Right atrium auricular region (tissue), 2 donors: Measurements from ENCODE around the gene TRIP12. TPM values are rescaled to one million over a fixed set of nuclear protein-coding genes. Genes with fewer than 3 reads are reported as not detected.

Experiments used
- DNase-seq: peaks from one replicate; pipeline ENCODE4 v3.0.0-alpha.2; 2019; ENCODE audit warnings: low spot score
- H3K27ac ChIP-seq, 2 donors: fragments of 200-600 bp; sonication (generic); 1 replicate in 1 of 2; 2 replicates in 1 of 2; pipeline ENCODE4 v1.5.1; 2016 to 2019
- H3K27me3 ChIP-seq, 2 donors: fragments of 200-600 bp; sonication (generic); one replicate each; pipeline versions ENCODE4 v1.5.1 to v1.6.0; 2017 to 2019
- H3K36me3 ChIP-seq: fragments of 200-600 bp; sonication (generic); one replicate; pipeline ENCODE4 v1.5.1; 2016
- H3K4me1 ChIP-seq, 2 donors: fragments of 200-600 bp; sonication (generic); one replicate each; pipeline versions ENCODE4 v1.5.1 to v1.6.0; 2017 to 2019
- H3K4me3 ChIP-seq, 2 donors: fragments of 200-600 bp; sonication (generic); 1 replicate in 1 of 2; 2 replicates in 1 of 2; pipeline ENCODE4 v1.5.1; 2017 to 2019; ENCODE audit warnings: mild to moderate bottlenecking in 1 of 2, moderate library complexity in 1 of 2
- H3K9me3 ChIP-seq, 2 donors: fragments of 200-600 bp; sonication (generic); one replicate each; pipeline ENCODE4 v1.5.1; 2019
- total RNA-seq, 2 donors: library from RNA; depleted of rRNA; stranded (reverse); fragments of >200 nt; gene quantifications; one replicate each; pipeline ENCODE4 v1.1.0, GENCODE V29; 2016
- TF ChIP-seq, protein P1 (sequence below), 2 donors: fragments of 200-600 bp; sonication (generic); IDR thresholded peaks; one replicate each; pipeline ENCODE4 v1.5.1; 2019; ENCODE audit warnings: antibody characterized with exemption in 2 of 2

The TRIP12 gene
- total RNA-seq, 2 donors from 2014 or later, result 94.8 to 107 TPM

GRCh38 chr2:229732897-229733296, 188.9 kb downstream of the TRIP12 start:
- Histone ChIP-seq H3K27ac (no peak overlapping the region), H3K4me3 (no peak overlapping the region), H3K36me3 (no peaks in the 10 kb centered on the region), H3K27me3 (no peaks in the 10 kb centered on the region), H3K4me1 (no peaks in the 10 kb centered on the region), H3K9me3 (peaks cover 0 to 13% of the 10 kb centered on the region in 2 donors)
- TF ChIP-seq, protein P1, sequence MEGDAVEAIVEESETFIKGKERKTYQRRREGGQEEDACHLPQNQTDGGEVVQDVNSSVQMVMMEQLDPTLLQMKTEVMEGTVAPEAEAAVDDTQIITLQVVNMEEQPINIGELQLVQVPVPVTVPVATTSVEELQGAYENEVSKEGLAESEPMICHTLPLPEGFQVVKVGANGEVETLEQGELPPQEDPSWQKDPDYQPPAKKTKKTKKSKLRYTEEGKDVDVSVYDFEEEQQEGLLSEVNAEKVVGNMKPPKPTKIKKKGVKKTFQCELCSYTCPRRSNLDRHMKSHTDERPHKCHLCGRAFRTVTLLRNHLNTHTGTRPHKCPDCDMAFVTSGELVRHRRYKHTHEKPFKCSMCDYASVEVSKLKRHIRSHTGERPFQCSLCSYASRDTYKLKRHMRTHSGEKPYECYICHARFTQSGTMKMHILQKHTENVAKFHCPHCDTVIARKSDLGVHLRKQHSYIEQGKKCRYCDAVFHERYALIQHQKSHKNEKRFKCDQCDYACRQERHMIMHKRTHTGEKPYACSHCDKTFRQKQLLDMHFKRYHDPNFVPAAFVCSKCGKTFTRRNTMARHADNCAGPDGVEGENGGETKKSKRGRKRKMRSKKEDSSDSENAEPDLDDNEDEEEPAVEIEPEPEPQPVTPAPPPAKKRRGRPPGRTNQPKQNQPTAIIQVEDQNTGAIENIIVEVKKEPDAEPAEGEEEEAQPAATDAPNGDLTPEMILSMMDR (IDR thresholded peaks at IDR 0.05), result no peak
- DNase-seq, result no peak

- H3K27ac ChIP-seq, result no peak overlapping the region
- H3K4me1 ChIP-seq, result no peaks in the 10 kb centered on the region
- TF ChIP-seq, protein P1 (IDR thresholded peaks at IDR 0.05), result no peak
- H3K27me3 ChIP-seq, result no peaks in the 10 kb centered on the region
- peaks cover 0 to 3% of the 10 kb centered on the region in 2 donors for H3K9me3 ChIP-seq
- no peak for DNase-seq
- H3K4me3 ChIP-seq, result no peak overlapping the region
- H3K36me3 ChIP-seq, result no peaks in the 10 kb centered on the region
These were observed 189.9 kb downstream of the TRIP12 start for GRCh38 chr2:229731916-229732315.

- Histone ChIP-seq H3K4me3 (no peak overlapping the region), H3K27ac (no peak overlapping the region), H3K4me1 (no peaks in the 10 kb centered on the region), H3K27me3 (no peaks in the 10 kb centered on the region), H3K9me3 (no peaks in the 10 kb centered on the region), H3K36me3 (no peaks in the 10 kb centered on the region)
- TF ChIP-seq, protein P1 (IDR thresholded peaks at IDR 0.05), result no peak
- DNase-seq, result no peak
These were observed 190.4 kb downstream of the TRIP12 start for GRCh38 chr2:229731363-229731762.

DNA sequence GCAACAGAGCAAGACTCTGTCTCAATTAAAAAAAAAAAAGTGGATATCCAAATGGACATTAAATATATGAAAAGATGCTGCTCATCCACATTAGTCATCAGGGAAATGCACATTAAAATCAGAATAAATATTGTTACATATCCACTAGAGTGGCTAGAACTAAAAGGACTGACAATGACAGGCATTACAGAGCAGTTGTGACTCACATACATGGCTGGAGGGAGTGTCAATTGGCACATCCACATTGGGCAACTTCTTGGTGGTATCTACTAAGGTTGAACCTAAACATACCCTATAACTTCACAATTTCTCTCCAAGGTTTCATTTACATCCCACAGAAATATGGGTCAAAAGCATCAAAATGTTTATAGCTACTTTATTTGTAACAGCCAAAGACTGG, 193.4 kb downstream of the TRIP12 start:
- H3K27ac ChIP-seq, result no peak overlapping the region
- DNase-seq, result no peak
- TF ChIP-seq, protein P1 (IDR thresholded peaks at IDR 0.05), result no peak
- no peaks in the 10 kb centered on the region for H3K36me3 ChIP-seq
- no peaks in the 10 kb centered on the region for H3K27me3 ChIP-seq
- H3K9me3 ChIP-seq, result no peaks in the 10 kb centered on the region
- no peaks in the 10 kb centered on the region for H3K4me1 ChIP-seq
- no peak overlapping the region for H3K4me3 ChIP-seq

GRCh38 chr2:229726643-229727042, 195.2 kb downstream of the TRIP12 start:
- TF ChIP-seq, protein P1 (IDR thresholded peaks at IDR 0.05), result no peak
- H3K9me3 ChIP-seq, result no peaks in the 10 kb centered on the region

More at GRCh38 chr2:229726643-229727042, 195.2 kb downstream of the TRIP12 start:
- Histone ChIP-seq H3K4me3 (no peak overlapping the region), H3K36me3 (no peaks in the 10 kb centered on the region), H3K4me1 (no peaks in the 10 kb centered on the region), H3K27ac (no peak overlapping the region), H3K27me3 (no peaks in the 10 kb centered on the region)
- no peak for DNase-seq
